Kidney glomerular epithelial cell (primary cell): ENCODE results near the gene CADM1.
A peak's percentile ranks its signal among the peaks of the same experiment; 100 is the strongest.

Experiments
- DNase-seq: peaks from one replicate; lab custom pipeline; 2025; lab: John Stamatoyannopoulos, UW

The CADM1 gene

GRCh38 chr11:115182282-115182955, 321.8 kb downstream of the CADM1 start:
- DNase-seq = no peak

- no peak for DNase-seq
These were observed 322.7 kb downstream of the CADM1 start for GRCh38 chr11:115181538-115181937.

DNA sequence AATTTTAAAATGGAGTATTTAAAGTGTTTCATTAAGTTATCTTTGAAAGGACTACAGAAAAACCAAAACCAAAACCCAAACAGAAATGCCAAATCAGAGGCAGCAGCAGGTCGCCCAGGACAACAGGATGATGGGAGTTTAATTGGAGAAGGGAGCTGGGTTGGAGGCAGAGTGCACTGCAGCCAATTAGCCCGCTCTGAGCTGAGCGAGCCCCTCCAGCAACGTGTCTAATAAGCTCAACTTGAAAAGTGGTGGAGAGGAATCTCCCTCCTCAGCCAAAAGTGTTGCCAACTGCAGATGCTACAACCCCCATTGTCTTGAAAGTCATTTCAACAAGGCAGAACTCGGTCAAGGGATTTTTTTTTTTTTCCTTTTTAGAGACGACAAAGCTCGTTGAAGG, 323.9 kb downstream of the CADM1 start:
- DNase-seq = no peak

DNA sequence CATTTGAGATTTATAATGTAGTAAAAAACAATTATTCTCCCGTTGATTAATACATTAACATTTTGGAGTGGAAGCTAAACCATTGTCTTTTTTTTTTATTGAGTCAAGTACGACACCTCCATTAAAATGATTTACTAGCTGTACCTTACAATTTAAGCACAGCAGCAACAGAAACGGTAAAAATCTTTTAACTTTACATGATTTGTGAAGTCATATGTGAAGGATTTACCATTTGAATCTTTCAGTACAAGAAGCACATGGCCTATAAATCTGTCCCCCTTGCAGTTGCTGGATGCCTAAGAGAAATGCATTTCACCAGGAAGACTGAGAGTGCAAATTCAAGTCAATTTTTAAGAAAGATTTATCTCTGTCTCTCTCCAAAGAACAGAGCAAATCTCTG, 324.6 kb downstream of the CADM1 start:
- no peak for DNase-seq

DNA sequence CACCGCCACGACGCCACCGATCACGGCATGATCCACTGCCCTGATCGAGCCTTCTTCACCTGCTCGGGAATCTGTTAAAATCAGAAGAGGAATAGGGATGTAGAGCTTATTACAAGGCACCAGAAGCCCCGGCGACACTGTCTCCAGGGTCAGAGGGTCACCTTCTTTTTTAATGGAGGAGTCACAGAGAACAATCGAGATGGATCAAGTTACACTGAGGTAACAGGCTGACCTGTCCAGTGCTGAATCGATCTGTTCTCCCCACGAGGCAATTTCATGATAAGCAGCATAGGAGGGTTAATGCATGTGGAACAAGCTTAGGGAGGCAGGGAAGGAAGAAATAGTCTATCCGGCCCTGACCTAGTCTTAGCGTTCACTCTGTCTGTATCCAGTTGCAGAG, 325.5 kb downstream of the CADM1 start:
- DNase-seq = no peak

DNA sequence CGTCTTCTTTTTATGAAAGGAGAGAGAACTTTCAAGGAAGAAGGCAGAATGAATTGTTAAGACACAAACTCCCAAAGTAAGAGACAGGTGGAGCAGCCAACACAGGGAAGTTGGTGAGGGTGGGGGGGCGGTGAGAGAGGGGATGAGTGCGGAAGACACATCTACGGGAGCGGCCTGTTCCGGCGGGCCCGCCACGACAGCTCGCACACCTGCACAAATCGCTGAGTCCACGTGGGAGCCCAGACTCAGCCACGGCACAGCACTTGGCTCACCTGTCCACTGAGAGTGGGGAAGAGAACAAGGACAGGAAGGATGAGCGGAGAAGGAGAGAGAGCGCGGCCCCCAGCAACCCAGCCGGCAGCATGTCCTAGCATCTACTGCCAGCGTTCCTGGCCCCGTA, 331.1 kb downstream of the CADM1 start:
- no peak for DNase-seq

DNA sequence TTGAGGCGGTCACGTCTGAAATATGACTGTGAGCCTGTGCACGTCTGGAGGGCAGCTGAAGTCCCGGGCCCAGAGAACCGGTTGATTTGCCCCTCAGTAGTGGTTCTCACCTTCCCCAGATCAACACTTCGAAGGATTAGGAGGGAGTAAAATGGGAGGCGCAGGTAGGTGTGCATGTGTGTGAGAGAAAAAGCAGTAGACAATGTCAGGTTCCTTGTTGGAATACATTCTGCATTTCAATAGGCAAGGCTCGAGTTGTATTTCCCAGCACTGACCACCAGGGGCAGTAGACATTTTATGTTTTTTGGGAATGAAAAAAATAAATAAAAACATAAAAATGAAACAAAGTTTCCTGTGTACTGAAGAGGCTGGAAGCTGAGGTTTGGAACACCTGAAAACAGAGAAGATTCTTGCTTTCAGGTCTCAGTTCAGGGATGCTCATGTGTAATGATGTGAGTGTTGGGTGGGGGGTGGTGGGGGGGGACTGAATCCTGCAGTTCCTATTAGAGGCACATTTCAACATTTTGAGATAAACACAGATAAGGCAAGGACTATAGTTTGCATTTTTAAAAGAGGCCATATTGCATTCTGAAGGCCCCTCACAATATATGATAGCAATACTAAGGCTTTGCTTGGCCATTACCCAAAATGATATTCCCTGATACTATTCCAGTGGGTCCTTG, 333.9 kb downstream of the CADM1 start:
- DNase-seq = peak; percentile 35

DNA sequence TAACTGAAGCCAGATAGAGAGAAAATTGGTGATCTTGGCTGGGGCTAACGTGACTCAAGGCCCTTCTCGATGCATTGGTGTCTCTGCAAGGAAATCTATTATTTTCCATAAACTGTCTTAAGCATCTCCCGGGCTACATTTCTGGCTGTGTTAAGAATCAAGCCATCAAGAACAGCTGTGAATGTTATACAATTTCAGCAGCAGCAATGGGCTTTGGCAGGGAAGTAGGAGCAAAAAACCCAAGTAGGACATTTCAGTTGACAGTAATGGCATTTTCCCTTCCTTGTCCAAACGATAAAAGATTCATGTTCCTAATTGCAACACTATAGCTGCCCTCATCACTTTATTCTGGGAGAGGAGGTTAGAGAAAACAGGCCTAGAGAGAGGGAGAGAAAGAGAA, 335.0 kb downstream of the CADM1 start:
- no peak for DNase-seq

GRCh38 chr11:115168686-115169085, 335.5 kb downstream of the CADM1 start:
- no peak for DNase-seq

GRCh38 chr11:115168229-115168671, 336.0 kb downstream of the CADM1 start:
- DNase-seq = peak; percentile 36

DNA sequence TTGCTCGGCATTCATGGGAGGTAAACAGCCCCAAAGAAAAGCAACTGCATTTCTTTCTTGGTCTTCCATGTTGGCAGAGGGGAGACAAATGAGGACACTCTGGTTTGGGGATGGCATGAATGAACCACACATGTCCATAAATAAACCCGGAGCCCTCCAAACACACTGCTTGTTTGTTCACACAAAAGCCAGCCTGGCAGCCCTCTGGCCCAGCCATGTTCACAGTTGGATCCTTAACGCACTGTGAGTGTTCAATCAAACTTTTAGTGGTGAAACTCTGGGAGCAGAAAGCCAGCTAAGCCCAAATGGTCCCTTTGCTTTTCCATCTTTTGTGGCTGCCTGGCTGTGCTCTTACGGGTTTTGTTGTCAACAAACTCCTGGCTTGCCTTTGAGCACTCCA, 336.8 kb downstream of the CADM1 start:
- DNase-seq = no peak

GRCh38 chr11:115166820-115167219, 337.4 kb downstream of the CADM1 start:
- DNase-seq = no peak

DNA sequence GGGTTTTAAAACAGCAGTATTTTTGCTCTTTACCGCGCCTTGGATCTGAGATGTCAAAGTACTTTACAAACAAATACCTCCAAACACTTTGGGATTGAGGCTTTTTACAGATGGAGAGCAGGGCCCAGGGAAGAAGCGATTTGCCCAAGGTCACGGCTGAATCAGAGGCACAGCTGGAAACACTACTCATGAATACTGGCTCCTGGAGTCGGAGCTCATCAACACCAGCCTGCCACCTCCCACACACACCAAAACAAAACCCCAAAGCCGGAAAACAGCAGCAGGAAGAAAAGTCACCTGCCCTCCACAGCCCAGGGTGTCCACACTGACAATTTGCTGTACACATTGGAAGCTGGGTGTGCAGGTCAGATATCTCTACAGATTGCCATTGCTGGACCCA, 339.4 kb downstream of the CADM1 start:
- no peak for DNase-seq

DNA sequence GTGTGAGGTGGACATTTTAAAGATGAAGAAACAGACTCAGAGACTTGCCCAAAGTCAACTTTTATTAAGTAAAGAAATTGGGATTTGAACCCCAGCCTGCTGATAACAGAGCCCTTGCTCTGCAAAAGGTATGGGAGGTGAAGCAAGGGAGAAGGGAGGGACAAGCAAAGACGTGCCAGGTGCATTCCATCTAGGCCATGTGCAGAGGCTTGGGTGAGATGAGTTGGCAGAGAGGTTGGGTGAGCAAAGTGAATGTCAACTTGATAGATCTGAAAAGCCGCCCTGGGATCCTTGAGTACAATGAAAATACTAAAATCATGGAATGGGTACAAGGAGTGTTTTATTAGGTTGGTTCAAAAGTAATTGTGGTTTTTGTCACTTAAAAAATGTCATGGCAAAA, 341.3 kb downstream of the CADM1 start:
- no peak for DNase-seq

- DNase-seq = no peak
These were observed 342.3 kb downstream of the CADM1 start for GRCh38 chr11:115161876-115162275.

DNA sequence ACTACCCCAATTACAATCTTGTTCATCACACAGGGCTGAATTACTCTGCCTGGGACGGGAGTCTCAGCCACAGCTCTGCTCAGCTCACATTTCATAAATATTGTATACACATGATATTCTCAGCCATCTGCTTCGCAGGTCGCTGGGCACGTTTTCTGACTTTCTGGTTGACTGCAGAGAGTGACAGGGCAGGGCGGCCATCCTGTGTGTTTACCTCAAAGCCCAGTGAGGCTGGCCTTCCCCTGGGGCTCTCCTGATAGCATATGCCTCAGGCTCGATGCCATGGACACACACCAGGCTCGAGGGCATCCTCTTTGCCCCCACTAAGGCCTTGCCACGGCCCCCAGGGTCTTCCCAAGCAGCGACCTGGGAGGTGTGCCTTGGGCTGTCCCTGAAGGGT, 345.0 kb downstream of the CADM1 start:
- DNase-seq = no peak

DNA sequence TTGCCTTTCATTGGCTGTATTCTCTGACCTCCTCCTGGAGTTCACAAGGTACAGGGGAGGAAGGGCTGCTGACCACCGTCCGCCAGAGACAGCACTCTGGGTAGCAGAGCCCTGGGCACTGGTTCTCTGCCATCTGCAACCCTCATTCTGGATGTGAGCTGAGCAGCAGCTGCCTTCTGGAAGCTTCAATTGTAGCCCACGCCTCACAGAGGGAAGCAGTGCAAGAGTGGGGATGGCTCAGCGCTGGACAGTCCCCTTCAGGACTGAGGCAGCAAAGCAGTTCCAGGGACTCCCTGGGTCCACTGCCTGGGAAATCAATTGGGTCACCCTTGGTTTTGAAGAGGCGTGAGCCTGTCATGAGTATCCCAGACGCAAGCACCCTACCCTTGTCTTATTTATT, 346.2 kb downstream of the CADM1 start:
- no peak for DNase-seq

- no peak for DNase-seq
These were observed 347.0 kb downstream of the CADM1 start for GRCh38 chr11:115157247-115157646.

GRCh38 chr11:115155978-115156377, 348.2 kb downstream of the CADM1 start:
- no peak for DNase-seq

GRCh38 chr11:115155320-115155719, 348.9 kb downstream of the CADM1 start:
- no peak for DNase-seq

- no peak for DNase-seq
These were observed 349.9 kb downstream of the CADM1 start for GRCh38 chr11:115154355-115154736.

- DNase-seq = no peak
These were observed 350.4 kb downstream of the CADM1 start for GRCh38 chr11:115153731-115154354.

GRCh38 chr11:115153135-115153534, 351.1 kb downstream of the CADM1 start:
- no peak for DNase-seq
